GM23338 (cell line): ENCODE results near the gene SPEM1.

Experiments used
- CREB1 ChIP-seq: fragments of 250-450 bp; sonication (Bioruptor Pico); IDR thresholded peaks from 2 replicates; pipeline ENCODE4 v1.5.0; 2020; ENCODE audit warnings: low read depth, mild to moderate bottlenecking, moderate library complexity
- CTCF ChIP-seq, 2 experiments: fragments of 200-600 bp in 1 of 2; sonication (generic) in 1 of 2; conservative IDR thresholded peaks; 2 replicates each; pipeline versions ENCODE4 v1.5.1 to v1.6.1; 2016 to 2017; ENCODE audit warnings: antibody characterized with exemption in 2 of 2, low read depth in 2 of 2, mild to moderate bottlenecking in 2 of 2, moderate library complexity in 1 of 2
- ETS1 ChIP-seq: IDR thresholded peaks from 2 replicates; pipeline ENCODE4 v1.6.1; 2016; ENCODE audit warnings: antibody characterized with exemption
- EZH2 ChIP-seq: fragments of 200-600 bp; sonication (generic); IDR thresholded peaks from one replicate; pipeline ENCODE4 v1.8.0; 2017; ENCODE audit warnings: antibody characterized with exemption, mild to moderate bottlenecking, low read depth; ENCODE audit not compliant: unreplicated experiment
- EZH2phosphoT487 ChIP-seq: fragments of 200-600 bp; sonication (generic); IDR thresholded peaks from one replicate; pipeline ENCODE4 v1.8.1; 2018; ENCODE audit warnings: antibody characterized with exemption; ENCODE audit not compliant: unreplicated experiment
- JUNB ChIP-seq: IDR thresholded peaks from one replicate; pipeline ENCODE4 v1.6.1; 2016; ENCODE audit warnings: antibody characterized with exemption; ENCODE audit not compliant: unreplicated experiment
- NANOG ChIP-seq: IDR thresholded peaks from 2 replicates; pipeline ENCODE4 v1.6.1; 2016; ENCODE audit warnings: antibody characterized with exemption, borderline replicate concordance
- POLR2AphosphoS5 ChIP-seq: IDR thresholded peaks from 2 replicates; pipeline ENCODE4 v1.6.1; 2016; ENCODE audit warnings: antibody characterized with exemption, low read depth
- REST ChIP-seq: IDR thresholded peaks from one replicate; pipeline ENCODE4 v1.6.1; 2018; ENCODE audit warnings: antibody characterized with exemption; ENCODE audit not compliant: unreplicated experiment
- ZNF114 ChIP-seq: fragments of 250-450 bp; sonication (Bioruptor Pico); IDR thresholded peaks from 2 replicates; pipeline ENCODE4 v1.5.0; 2020; ENCODE audit warnings: mild to moderate bottlenecking, moderate library complexity
- ZNF331 ChIP-seq: fragments of 250-450 bp; sonication (Bioruptor Pico); IDR thresholded peaks from 2 replicates; pipeline ENCODE4 v1.5.0; 2020; ENCODE audit warnings: low read depth, mild to moderate bottlenecking, moderate library complexity
- ZNF462 ChIP-seq: fragments of 250-450 bp; sonication (Bioruptor Pico); IDR thresholded peaks from 2 replicates; pipeline ENCODE4 v1.5.0; 2020; ENCODE audit warnings: mild to moderate bottlenecking, moderate library complexity

- TF ChIP-seq CTCF (conservative IDR thresholded peaks at IDR 0.05; ENCODE audit: low read depth in 2 of 2) (no peak), EZH2 (no peak), POLR2AphosphoS5 (no peak), ZNF331 (CRISPR knock-in tag) (no peak), JUNB (no peak), REST (no peak), CREB1 (CRISPR knock-in tag) (no peak), EZH2phosphoT487 (no peak), ETS1 (no peak), ZNF114 (CRISPR knock-in tag) (no peak), ZNF462 (CRISPR knock-in tag) (no peak), NANOG (no peak)
Observed at GRCh38 chr17:7429722-7430121, 9.6 kb downstream of the SPEM1 start.
